Caco-2 (cell line): ENCODE data around the gene EWSR1. TPM values are rescaled to one million over a fixed set of nuclear protein-coding genes. Genes with fewer than 3 reads are reported as not detected.

Source experiments
- BruUV-seq: library from RNA; stranded (reverse); fragments of 400-500 nt; replicated peaks from 2 replicates; lab custom pipeline; 2021; lab: Mats Ljungman, UMichigan
- CTCF ChIA-PET: fragments of 300-600 bp; sonication (Branson Sonifier 250); formaldehyde crosslinking; loops from one replicate; lab custom pipeline; 2022; ENCODE audit warnings: antibody characterized with exemption; lab: Charles Lee
- POLR2A ChIA-PET: fragments of 300-600 bp; sonication (Branson Sonifier 250); formaldehyde crosslinking; loops from one replicate; lab custom pipeline; 2022; ENCODE audit warnings: antibody characterized with exemption; lab: Charles Lee
- DNase-seq, 2 experiments: peaks; one replicate each; pipeline versions ENCODE4 v3.0.0 to v3.0.0-alpha.2; 2020 to 2022
- H3K27me3 ChIP-seq: replicated peaks from 2 replicates; pipeline ENCODE4 v1.6.0; 2011; ENCODE audit warnings: low read length; ENCODE audit not compliant: control insufficient read depth, insufficient read depth
- H3K36me3 ChIP-seq: 2 replicates; pipeline ENCODE4 v1.5.1; 2011; ENCODE audit warnings: low read length; ENCODE audit not compliant: control insufficient read depth, insufficient read depth
- H3K4me1 ChIP-seq: fragments of 250-450 bp; sonication (Bioruptor Pico); 2 replicates; pipeline ENCODE4 v1.5.1; 2020; ENCODE audit warnings: mild to moderate bottlenecking
- H3K4me3 ChIP-seq: 2 replicates; pipeline ENCODE4 v1.5.1; 2011; ENCODE audit warnings: low read depth, mild to moderate bottlenecking, control low read depth, low read length
- H3K9me3 ChIP-seq: fragments of 250-450 bp; sonication (Bioruptor Pico); 2 replicates; pipeline ENCODE4 v1.5.1; 2020; ENCODE audit warnings: mild to moderate bottlenecking, moderate library complexity
- H3K27ac Mint-ChIP-seq: one replicate; pipeline ENCODE4 v1.8.0; 2022; ENCODE audit warnings: mixed read lengths; ENCODE audit not compliant: unreplicated experiment
- H3K27me3 Mint-ChIP-seq: one replicate; pipeline ENCODE4 v1.8.0; 2022; ENCODE audit warnings: mixed read lengths; ENCODE audit not compliant: insufficient read depth, unreplicated experiment
- H3K36me3 Mint-ChIP-seq: one replicate; pipeline ENCODE4 v1.8.0; 2022; ENCODE audit warnings: mild to moderate bottlenecking, mixed read lengths; ENCODE audit not compliant: insufficient read depth, unreplicated experiment
- H3K4me1 Mint-ChIP-seq: one replicate; pipeline ENCODE4 v1.8.0; 2022; ENCODE audit warnings: low read depth, mixed read lengths; ENCODE audit not compliant: unreplicated experiment
- H3K4me3 Mint-ChIP-seq: one replicate; pipeline ENCODE4 v1.8.0; 2022; ENCODE audit warnings: mild to moderate bottlenecking, moderate library complexity, mixed read lengths; ENCODE audit not compliant: unreplicated experiment
- H3K9me3 Mint-ChIP-seq: one replicate; pipeline ENCODE4 v1.8.0; 2022; ENCODE audit warnings: mixed read lengths; ENCODE audit not compliant: unreplicated experiment
- intact Hi-C: fragments of 100-400 bp; cut with micrococcal nuclease; formaldehyde crosslinking; loops from one replicate; pipeline ENCODE4 v1.10.0; 2022; ENCODE audit not compliant: unreplicated experiment
- total RNA-seq: library from RNA; stranded (reverse); gene quantifications from 2 replicates; pipeline ENCODE4 v1.2.3, GENCODE V29; 2022
- TF ChIP-seq, protein P1 (sequence below), 2 experiments: fragments of 200-600 bp in 1 of 2; IDR thresholded peaks; 1 replicate in 1 of 2; 2 replicates in 1 of 2; pipeline versions ENCODE4 v1.5.1 to v1.8.0; 2011 to 2022; ENCODE audit warnings: antibody characterized with exemption in 1 of 2, control low read depth in 1 of 2, inconsistent platforms in 1 of 2, low read depth in 1 of 2, low read length in 1 of 2, mild to moderate bottlenecking in 1 of 2, moderate library complexity in 1 of 2; ENCODE audit not compliant: insufficient read depth in 1 of 2, severe bottlenecking in 1 of 2, unreplicated experiment in 1 of 2

The EWSR1 gene
- total RNA-seq, 1 experiment from 2014 or later: 358 TPM

DNA sequence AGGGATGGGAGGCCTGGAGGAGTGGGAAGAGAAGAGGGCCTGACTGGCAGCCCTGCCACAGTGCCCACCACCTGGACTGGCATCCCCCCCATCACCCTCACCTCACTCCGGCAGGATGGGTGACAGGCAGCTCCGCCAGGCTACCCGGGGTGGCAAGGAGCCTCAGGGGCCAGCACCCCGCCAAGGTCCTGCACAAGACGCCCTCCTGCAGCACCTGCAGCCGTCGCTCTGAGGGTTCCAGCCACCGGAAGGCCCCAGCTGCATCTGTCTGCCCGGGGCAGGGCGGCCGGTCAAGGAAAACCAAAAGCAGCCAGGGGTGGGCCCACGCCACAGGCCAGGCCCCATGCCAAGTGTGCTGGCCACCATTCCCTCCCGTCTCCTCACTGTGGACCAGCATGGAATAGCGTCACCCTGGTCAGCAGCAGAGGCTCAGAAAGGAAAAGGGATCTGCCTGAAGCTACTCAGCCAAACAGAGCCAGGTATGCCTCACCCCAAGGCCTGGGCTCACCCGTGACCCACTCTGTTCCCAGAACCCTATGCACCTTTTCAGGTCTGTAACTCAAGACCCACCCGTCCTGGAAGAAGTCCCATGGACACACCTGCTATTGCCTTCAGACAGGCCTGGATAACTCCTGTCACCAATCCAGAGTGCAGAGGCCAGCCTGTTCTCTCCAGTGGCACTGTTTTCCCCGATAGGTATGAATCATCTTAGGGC is 7.3 kb upstream of the EWSR1 start:
- TF ChIP-seq, protein P1, sequence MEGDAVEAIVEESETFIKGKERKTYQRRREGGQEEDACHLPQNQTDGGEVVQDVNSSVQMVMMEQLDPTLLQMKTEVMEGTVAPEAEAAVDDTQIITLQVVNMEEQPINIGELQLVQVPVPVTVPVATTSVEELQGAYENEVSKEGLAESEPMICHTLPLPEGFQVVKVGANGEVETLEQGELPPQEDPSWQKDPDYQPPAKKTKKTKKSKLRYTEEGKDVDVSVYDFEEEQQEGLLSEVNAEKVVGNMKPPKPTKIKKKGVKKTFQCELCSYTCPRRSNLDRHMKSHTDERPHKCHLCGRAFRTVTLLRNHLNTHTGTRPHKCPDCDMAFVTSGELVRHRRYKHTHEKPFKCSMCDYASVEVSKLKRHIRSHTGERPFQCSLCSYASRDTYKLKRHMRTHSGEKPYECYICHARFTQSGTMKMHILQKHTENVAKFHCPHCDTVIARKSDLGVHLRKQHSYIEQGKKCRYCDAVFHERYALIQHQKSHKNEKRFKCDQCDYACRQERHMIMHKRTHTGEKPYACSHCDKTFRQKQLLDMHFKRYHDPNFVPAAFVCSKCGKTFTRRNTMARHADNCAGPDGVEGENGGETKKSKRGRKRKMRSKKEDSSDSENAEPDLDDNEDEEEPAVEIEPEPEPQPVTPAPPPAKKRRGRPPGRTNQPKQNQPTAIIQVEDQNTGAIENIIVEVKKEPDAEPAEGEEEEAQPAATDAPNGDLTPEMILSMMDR (IDR thresholded peaks at IDR 0.05; ENCODE audit: insufficient read depth in 1 of 2, low read depth in 1 of 2, low read length in 1 of 2, severe bottlenecking in 1 of 2, unreplicated experiment in 1 of 2): no peak
- Histone ChIP-seq H3K4me3 (no peak overlapping the region), H3K9me3 (no peaks in the 10 kb centered on the region), H3K36me3 (peaks cover 2% of the 10 kb centered on the region), H3K4me1 (no peaks in the 10 kb centered on the region), H3K27me3 (no peaks in the 10 kb centered on the region)
- Mint-ChIP-seq H3K9me3 (no peaks in the 10 kb centered on the region), H3K27me3 (no peaks in the 10 kb centered on the region), H3K27ac (no peak overlapping the region), H3K36me3 (no peaks in the 10 kb centered on the region), H3K4me1 (no peaks in the 10 kb centered on the region), H3K4me3 (no peak overlapping the region)
- no peak for DNase-seq
- intact Hi-C loops: no loop called here
- no TSS peak for BruUV-seq
- CTCF ChIA-PET: interaction anchor here (0.5 kb wide), 1 partner anchor 586 kb away, joined by 5 read pairs; no protein-coding TSS in a partner anchor
- POLR2A ChIA-PET: no interaction called here

DNA sequence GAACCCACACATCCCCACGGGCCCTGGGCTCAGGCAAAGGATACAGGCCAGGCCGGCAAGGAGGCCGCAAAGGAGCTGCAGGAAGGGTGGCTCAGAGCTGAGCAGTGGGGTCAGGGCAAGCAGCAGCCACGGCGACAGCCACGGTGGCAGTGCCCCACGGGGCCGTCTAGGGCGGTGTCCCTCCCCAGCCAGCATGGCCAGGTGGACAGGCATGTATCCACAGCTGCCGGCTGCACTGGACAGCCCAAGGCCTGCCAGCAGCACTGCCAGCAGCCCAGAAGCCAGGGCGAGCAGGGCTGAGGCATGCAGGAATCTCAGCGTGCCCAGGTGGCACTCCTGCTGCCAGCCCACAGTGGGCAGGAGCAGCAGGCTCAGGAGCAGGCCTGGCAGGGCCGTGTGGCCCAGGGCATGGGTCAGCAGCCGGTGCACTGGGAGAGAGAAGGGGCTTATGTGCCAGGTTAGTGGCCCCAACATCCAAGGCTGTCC is 4.2 kb upstream of the EWSR1 start:
- intact Hi-C loops: no loop called here
- no peaks in the 10 kb centered on the region for H3K9me3 Mint-ChIP-seq
- CTCF ChIA-PET: no interaction called here
- Histone ChIP-seq H3K27me3 (no peaks in the 10 kb centered on the region), H3K36me3 (peaks cover 4% of the 10 kb centered on the region), H3K9me3 (no peaks in the 10 kb centered on the region), H3K4me3 (no peak overlapping the region), H3K4me1 (no peaks in the 10 kb centered on the region)
- H3K4me3 Mint-ChIP-seq: no peak overlapping the region
- peaks cover 19% of the 10 kb centered on the region for H3K36me3 Mint-ChIP-seq
- BruUV-seq: no TSS peak
- peaks cover 4% of the 10 kb centered on the region for H3K4me1 Mint-ChIP-seq
- no peak overlapping the region for H3K27ac Mint-ChIP-seq
- TF ChIP-seq, protein P1 (IDR thresholded peaks at IDR 0.05; ENCODE audit: insufficient read depth in 1 of 2, low read depth in 1 of 2, low read length in 1 of 2, severe bottlenecking in 1 of 2, unreplicated experiment in 1 of 2): no peak
- POLR2A ChIA-PET: no interaction called here
- no peaks in the 10 kb centered on the region for H3K27me3 Mint-ChIP-seq
- DNase-seq: no peak

DNA sequence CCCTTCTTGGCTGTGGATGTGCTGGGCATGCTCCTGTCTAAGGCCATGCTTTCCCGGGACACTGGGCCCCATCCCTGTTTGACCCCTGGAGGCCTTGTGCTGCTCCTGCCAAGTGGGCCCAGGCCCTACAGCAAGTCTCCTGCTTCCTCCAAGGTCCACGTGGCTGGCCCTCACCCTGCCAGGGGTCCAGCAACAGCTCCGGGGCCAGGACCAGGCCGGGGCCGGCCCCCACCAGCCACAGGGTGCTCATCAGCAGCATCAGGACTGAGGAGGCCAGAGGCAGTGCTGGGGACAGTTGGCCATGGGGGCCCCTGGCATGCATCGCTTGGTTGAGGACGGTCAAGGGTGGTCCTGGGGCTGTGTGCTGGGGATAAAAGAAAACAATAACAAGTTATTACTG is 2.8 kb upstream of the EWSR1 start:
- CTCF ChIA-PET: no interaction called here
- no TSS peak for BruUV-seq
- no peaks in the 10 kb centered on the region for H3K9me3 ChIP-seq
- H3K36me3 ChIP-seq: peaks cover 4% of the 10 kb centered on the region
- H3K4me3 ChIP-seq: no peak overlapping the region
- Mint-ChIP-seq H3K4me1 (peaks cover 4% of the 10 kb centered on the region), H3K9me3 (no peaks in the 10 kb centered on the region), H3K36me3 (peaks cover 33% of the 10 kb centered on the region), H3K27me3 (no peaks in the 10 kb centered on the region), H3K27ac (no peak overlapping the region), H3K4me3 (no peak overlapping the region)
- H3K4me1 ChIP-seq: peaks cover 7% of the 10 kb centered on the region
- POLR2A ChIA-PET: no interaction called here
- TF ChIP-seq, protein P1 (IDR thresholded peaks at IDR 0.05; ENCODE audit: insufficient read depth in 1 of 2, low read depth in 1 of 2, low read length in 1 of 2, severe bottlenecking in 1 of 2, unreplicated experiment in 1 of 2): no peak
- no peaks in the 10 kb centered on the region for H3K27me3 ChIP-seq
- no peak for DNase-seq
- intact Hi-C loops: no loop called here
